NCI-H1048 (cell line): ENCODE data around the gene STAG1.
"Not testable (repeated sequence)": the region's sequence is repeated elsewhere in the genome, so short reads cannot be mapped to it uniquely, and the experiment has no call there.

Experiments used
- DNase-seq: peaks from one replicate; lab custom pipeline; 2025; lab: John Stamatoyannopoulos, UW

The STAG1 gene

GRCh38 chr3:136745916-136746315 is 6.3 kb downstream of the STAG1 start:
- no peak for DNase-seq

GRCh38 chr3:136741063-136741462 is 11.1 kb downstream of the STAG1 start:
- no peak for DNase-seq

GRCh38 chr3:136740351-136740958 is 11.7 kb downstream of the STAG1 start:
- DNase-seq = no peak

- not testable (repeated sequence) for DNase-seq
Observed at GRCh38 chr3:136736950-136737349, 15.2 kb downstream of the STAG1 start.

GRCh38 chr3:136735103-136735502 is 17.1 kb downstream of the STAG1 start:
- no peak for DNase-seq

GRCh38 chr3:136734382-136735070 is 17.7 kb downstream of the STAG1 start:
- no peak for DNase-seq

- no peak for DNase-seq
Observed at GRCh38 chr3:136733317-136733833, 18.8 kb downstream of the STAG1 start.

- no peak for DNase-seq
Observed at GRCh38 chr3:136731274-136731884, 20.8 kb downstream of the STAG1 start.

- no peak for DNase-seq
Observed at GRCh38 chr3:136730595-136731273, 21.4 kb downstream of the STAG1 start.

GRCh38 chr3:136728918-136729317 is 23.3 kb downstream of the STAG1 start:
- DNase-seq = no peak

- no peak for DNase-seq
Observed at GRCh38 chr3:136728473-136728872, 23.7 kb downstream of the STAG1 start.

- DNase-seq = no peak
Observed at GRCh38 chr3:136725468-136725867, 26.7 kb downstream of the STAG1 start.

GRCh38 chr3:136722916-136723315 is 29.3 kb downstream of the STAG1 start:
- DNase-seq = not testable (repeated sequence)

- DNase-seq = not testable (repeated sequence)
Observed at GRCh38 chr3:136722399-136722798, 29.8 kb downstream of the STAG1 start.

GRCh38 chr3:136720091-136720490 is 32.1 kb downstream of the STAG1 start:
- DNase-seq = no peak

- DNase-seq = no peak
Observed at GRCh38 chr3:136716629-136717028, 35.5 kb downstream of the STAG1 start.

- DNase-seq = no peak
Observed at GRCh38 chr3:136714020-136714419, 38.2 kb downstream of the STAG1 start.

- DNase-seq = no peak
Observed at GRCh38 chr3:136712941-136713340, 39.2 kb downstream of the STAG1 start.

- DNase-seq = not testable (repeated sequence)
Observed at GRCh38 chr3:136711888-136712287, 40.3 kb downstream of the STAG1 start.

- DNase-seq = no peak
Observed at GRCh38 chr3:136711277-136711676, 40.9 kb downstream of the STAG1 start.

- not testable (repeated sequence) for DNase-seq
Observed at GRCh38 chr3:136709775-136710174, 42.4 kb downstream of the STAG1 start.

GRCh38 chr3:136708333-136708985 is 43.7 kb downstream of the STAG1 start:
- no peak for DNase-seq
